WTC11 (cell line): Measurements from ENCODE around the gene PPP1R14C. TPM values are rescaled to one million over a fixed set of nuclear protein-coding genes. Genes with fewer than 3 reads are reported as not detected.

Experiments
- ATAC-seq: fragments of 200-7000 bp; cut with Tn5 transposase; 2 replicates; pipeline ENCODE4 v1.10.0; 2021; ENCODE audit warnings: mild to moderate bottlenecking, moderate library complexity
- CTCF ChIA-PET: fragments of 300-600 bp; sonication (Branson Sonifier 250); formaldehyde crosslinking; loops from one replicate; lab custom pipeline; 2021; ENCODE audit warnings: antibody characterized with exemption; lab: Charles Lee
- POLR2A ChIA-PET: fragments of 350-600 bp; sonication (Branson Sonifier 250); formaldehyde crosslinking; loops from one replicate; lab custom pipeline; 2021; ENCODE audit warnings: antibody characterized with exemption; lab: Charles Lee
- DNase-seq: peaks from one replicate; pipeline ENCODE4 v3.0.0; 2021; ENCODE audit warnings: low spot score
- H3K27ac Mint-ChIP-seq: 2 replicates; pipeline ENCODE4 v1.8.0; 2021; ENCODE audit warnings: mixed read lengths
- H3K27me3 Mint-ChIP-seq: 2 replicates; pipeline ENCODE4 v1.8.0; 2021; ENCODE audit warnings: low read depth, mild to moderate bottlenecking, moderate library complexity, mixed read lengths
- H3K36me3 Mint-ChIP-seq: 2 replicates; pipeline ENCODE4 v1.8.0; 2021; ENCODE audit warnings: mixed read lengths
- H3K4me1 Mint-ChIP-seq: 2 replicates; pipeline ENCODE4 v1.8.0; 2022; ENCODE audit warnings: mixed read lengths
- H3K4me3 Mint-ChIP-seq: 2 replicates; pipeline ENCODE4 v1.8.0; 2021; ENCODE audit warnings: mild to moderate bottlenecking, moderate library complexity, mixed read lengths
- H3K9me3 Mint-ChIP-seq: 2 replicates; pipeline ENCODE4 v1.8.0; 2021; ENCODE audit warnings: mixed read lengths
- ARID4B ChIP-seq: sonication (generic); formaldehyde crosslinking; IDR thresholded peaks from 2 replicates; pipeline ENCODE4 v1.8.0; 2023; ENCODE audit warnings: missing genetic modification reagents, mild to moderate bottlenecking, borderline replicate concordance
- ATF2 ChIP-seq: sonication (generic); formaldehyde crosslinking; IDR thresholded peaks from 2 replicates; pipeline ENCODE4 v1.8.1; 2022; ENCODE audit warnings: low read depth, missing genetic modification reagents, borderline replicate concordance
- E2F1 ChIP-seq: sonication (generic); formaldehyde crosslinking; IDR thresholded peaks from 2 replicates; pipeline ENCODE4 v1.8.0; 2022; ENCODE audit warnings: mild to moderate bottlenecking, missing genetic modification reagents
- FOXK1 ChIP-seq: sonication (generic); formaldehyde crosslinking; IDR thresholded peaks from 2 replicates; pipeline ENCODE4 v1.8.0; 2022; ENCODE audit warnings: mild to moderate bottlenecking, moderate library complexity, missing genetic modification reagents
- GRHL2 ChIP-seq: fragments of 250-450 bp; sonication (Bioruptor Pico); IDR thresholded peaks from 2 replicates; pipeline ENCODE4 v1.8.0; 2022; ENCODE audit warnings: mild to moderate bottlenecking, moderate library complexity; ENCODE audit not compliant: insufficient replicate concordance, severe bottlenecking
- MXD4 ChIP-seq: fragments of 250-450 bp; sonication (Bioruptor Pico); IDR thresholded peaks from 2 replicates; pipeline ENCODE4 v1.8.0; 2021; ENCODE audit warnings: mild to moderate bottlenecking, moderate library complexity, borderline replicate concordance
- NR3C1 ChIP-seq: sonication (generic); formaldehyde crosslinking; conservative IDR thresholded peaks from 2 replicates; pipeline ENCODE4 v1.8.1; 2023; ENCODE audit warnings: low read depth, mild to moderate bottlenecking, missing genetic modification reagents
- STAT6 ChIP-seq: sonication (generic); formaldehyde crosslinking; conservative IDR thresholded peaks from 2 replicates; pipeline ENCODE4 v1.8.1; 2023; ENCODE audit warnings: mild to moderate bottlenecking, low read depth, missing genetic modification reagents, moderate library complexity
- ZNF232 ChIP-seq: sonication (generic); formaldehyde crosslinking; IDR thresholded peaks from 2 replicates; pipeline ENCODE4 v1.8.0; 2022; ENCODE audit warnings: mild to moderate bottlenecking, missing genetic modification reagents
- ZNF671 ChIP-seq: fragments of 250-450 bp; sonication (Bioruptor Pico); IDR thresholded peaks from 2 replicates; pipeline ENCODE4 v1.8.0; 2021; ENCODE audit warnings: mild to moderate bottlenecking
- total RNA-seq: library from RNA; stranded (reverse); gene quantifications from 3 replicates; pipeline ENCODE4 v1.2.3, GENCODE V29; 2021
- TF ChIP-seq, protein P1 (sequence below): sonication (generic); formaldehyde crosslinking; IDR thresholded peaks from 2 replicates; pipeline ENCODE4 v1.8.0; 2022; ENCODE audit warnings: mild to moderate bottlenecking, missing genetic modification reagents
- TF ChIP-seq, protein P2 (sequence below): fragments of 250-450 bp; sonication (Bioruptor Pico); conservative IDR thresholded peaks from 2 replicates; pipeline ENCODE4 v1.9.0; 2021; ENCODE audit warnings: mild to moderate bottlenecking

Gene PPP1R14C
- total RNA-seq, 1 experiment from 2014 or later, result 1.1 TPM

- no peak for TF ChIP-seq ATF2
- TF ChIP-seq E2F1 (CRISPR knock-in tag), result no peak
- TF ChIP-seq ZNF671 (CRISPR knock-in tag), result no peak
- no peak for TF ChIP-seq FOXK1 (CRISPR knock-in tag)
These were observed 138.9 kb downstream of the PPP1R14C start (continued) for GRCh38 chr6:150281767-150282166.

GRCh38 chr6:150282806-150283205, 140.0 kb downstream of the PPP1R14C start:
- H3K27ac Mint-ChIP-seq, result no peak overlapping the region

More at GRCh38 chr6:150282806-150283205, 140.0 kb downstream of the PPP1R14C start:
- DNase-seq, result no peak
- CTCF ChIA-PET, result no interaction called here
- H3K4me3 Mint-ChIP-seq, result no peak overlapping the region
- no peak for ATAC-seq
- POLR2A ChIA-PET, result no interaction called here
- peaks cover 35% of the 10 kb centered on the region for H3K9me3 Mint-ChIP-seq
- peaks cover 10% of the 10 kb centered on the region; the same call in 1 of the 2 replicates for H3K36me3 Mint-ChIP-seq
- TF ChIP-seq ZNF232 (CRISPR knock-in tag) (no peak), NR3C1 (CRISPR knock-in tag) (no peak), STAT6 (CRISPR knock-in tag) (no peak), GRHL2 (no peak), MXD4 (CRISPR knock-in tag) (no peak), ARID4B (no peak)
- TF ChIP-seq, protein P1, sequence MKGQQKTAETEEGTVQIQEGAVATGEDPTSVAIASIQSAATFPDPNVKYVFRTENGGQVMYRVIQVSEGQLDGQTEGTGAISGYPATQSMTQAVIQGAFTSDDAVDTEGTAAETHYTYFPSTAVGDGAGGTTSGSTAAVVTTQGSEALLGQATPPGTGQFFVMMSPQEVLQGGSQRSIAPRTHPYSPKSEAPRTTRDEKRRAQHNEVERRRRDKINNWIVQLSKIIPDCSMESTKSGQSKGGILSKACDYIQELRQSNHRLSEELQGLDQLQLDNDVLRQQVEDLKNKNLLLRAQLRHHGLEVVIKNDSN (CRISPR knock-in tag), result no peak
- TF ChIP-seq, protein P2, sequence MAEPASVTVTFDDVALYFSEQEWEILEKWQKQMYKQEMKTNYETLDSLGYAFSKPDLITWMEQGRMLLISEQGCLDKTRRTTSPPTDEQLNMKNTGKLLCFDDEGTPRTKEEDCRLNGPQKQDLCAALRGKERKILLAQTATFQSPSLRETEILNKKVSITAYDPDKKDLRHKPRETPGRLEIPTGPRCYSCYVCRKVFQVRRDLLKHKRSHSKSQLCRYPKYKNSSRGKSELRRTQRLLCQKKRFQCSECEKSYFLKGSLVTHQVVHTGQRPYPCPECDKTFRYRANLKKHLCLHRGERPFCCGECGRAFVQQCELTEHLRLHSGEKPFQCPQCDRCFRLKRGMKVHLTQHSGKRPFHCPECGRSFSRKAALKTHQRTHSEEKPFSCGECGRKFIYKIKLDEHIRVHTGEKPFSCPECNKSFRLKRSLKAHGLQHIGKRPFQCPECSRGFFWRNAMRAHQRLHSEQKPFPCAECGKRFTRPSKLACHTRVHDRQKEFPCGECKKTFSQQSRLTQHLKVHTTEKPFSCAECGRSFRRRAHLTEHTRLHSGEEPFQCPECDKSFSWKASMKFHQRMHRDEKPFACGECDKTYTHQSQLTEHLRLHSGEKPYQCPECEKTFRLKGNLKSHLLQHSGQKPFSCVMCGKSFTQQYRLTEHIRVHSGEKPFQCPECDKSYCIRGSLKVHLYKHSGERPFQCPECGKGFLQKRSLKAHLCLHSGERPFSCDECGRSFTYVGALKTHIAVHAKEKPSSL (CRISPR knock-in tag), result no peak
- TF ChIP-seq, all 79 proteins: peak for 0
- Mint-ChIP-seq H3K4me1 (peaks cover 5% of the 10 kb centered on the region; the same call in 1 of the 2 replicates), H3K27me3 (peaks cover 3% of the 10 kb centered on the region; the same call in 1 of the 2 replicates)
